KMS-11 (cell line): ENCODE results near the gene RSPRY1.

Source experiments
- H2AFZ ChIP-seq: fragments of 200-600 bp; sonication (generic); 2 replicates; pipeline ENCODE4 v1.6.1; 2016; ENCODE audit warnings: antibody characterized with exemption, mixed run types, low read depth
- H3K27ac ChIP-seq: fragments of 200-600 bp; sonication (generic); 2 replicates; pipeline ENCODE4 v1.6.1; 2016; ENCODE audit warnings: mild to moderate bottlenecking, mixed run types
- H3K27me3 ChIP-seq: fragments of 200-600 bp; sonication (generic); 2 replicates; pipeline ENCODE4 v1.6.1; 2017; ENCODE audit warnings: mild to moderate bottlenecking, low read depth, mixed run types, moderate library complexity; ENCODE audit not compliant: insufficient read depth
- H3K36me3 ChIP-seq: fragments of 200-600 bp; sonication (generic); 2 replicates; pipeline ENCODE4 v1.6.1; 2017; ENCODE audit warnings: mild to moderate bottlenecking, mixed run types; ENCODE audit not compliant: insufficient read depth
- H3K4me1 ChIP-seq: fragments of 200-600 bp; sonication (generic); 2 replicates; pipeline ENCODE4 v1.6.1; 2016; ENCODE audit warnings: mild to moderate bottlenecking, low read depth, mixed run types; ENCODE audit not compliant: poor library complexity, severe bottlenecking
- H3K4me2 ChIP-seq: fragments of 200-600 bp; sonication (generic); 2 replicates; pipeline ENCODE4 v1.7.0; 2016; ENCODE audit warnings: mild to moderate bottlenecking, mixed run types
- H3K4me3 ChIP-seq: fragments of 200-600 bp; sonication (generic); IDR thresholded peaks from 2 replicates; pipeline ENCODE4 v1.6.1; 2017; ENCODE audit warnings: low read depth, low read length, mixed read lengths; ENCODE audit not compliant: insufficient read depth
- H3K79me2 ChIP-seq: fragments of 200-600 bp; sonication (generic); 2 replicates; pipeline ENCODE4 v1.6.1; 2016; ENCODE audit warnings: low read depth, mixed run types; ENCODE audit not compliant: insufficient read depth
- H3K9ac ChIP-seq: fragments of 200-600 bp; sonication (generic); 2 replicates; pipeline ENCODE4 v1.6.1; 2016; ENCODE audit warnings: mild to moderate bottlenecking, mixed run types
- H4K20me1 ChIP-seq: fragments of 200-600 bp; sonication (generic); 2 replicates; pipeline ENCODE4 v1.6.1; 2016; ENCODE audit warnings: mild to moderate bottlenecking, mixed run types; ENCODE audit not compliant: insufficient read depth
- TF ChIP-seq, protein P1 (sequence below): fragments of 200-600 bp; sonication (generic); conservative IDR thresholded peaks from 2 replicates; pipeline ENCODE4 v1.6.1; 2017; ENCODE audit warnings: low read depth, mild to moderate bottlenecking, antibody characterized with exemption, low read length, moderate library complexity, mixed read lengths

Gene RSPRY1

DNA sequence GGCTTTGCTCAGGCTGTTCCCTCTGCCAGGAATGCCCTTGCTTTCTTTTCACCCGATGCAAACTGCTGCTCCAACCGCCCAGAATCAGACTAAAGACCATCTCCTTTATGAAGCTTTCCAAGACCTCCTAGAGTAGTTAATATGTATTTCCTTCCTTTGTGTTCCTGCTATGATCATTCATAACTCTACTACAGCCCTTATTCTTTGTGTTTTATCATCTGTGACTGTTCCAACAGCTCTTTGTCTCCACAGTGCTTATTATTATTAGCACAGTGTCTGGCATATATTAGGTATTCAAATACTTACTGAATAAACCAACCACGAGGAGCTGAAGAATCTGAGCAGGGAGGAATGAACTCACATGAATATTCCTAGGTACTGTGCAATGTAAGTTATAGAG, 7.9 kb upstream of the RSPRY1 start:
- H3K4me3 ChIP-seq = no peak overlapping the region
- no peaks in the 10 kb centered on the region for H3K27me3 ChIP-seq

DNA sequence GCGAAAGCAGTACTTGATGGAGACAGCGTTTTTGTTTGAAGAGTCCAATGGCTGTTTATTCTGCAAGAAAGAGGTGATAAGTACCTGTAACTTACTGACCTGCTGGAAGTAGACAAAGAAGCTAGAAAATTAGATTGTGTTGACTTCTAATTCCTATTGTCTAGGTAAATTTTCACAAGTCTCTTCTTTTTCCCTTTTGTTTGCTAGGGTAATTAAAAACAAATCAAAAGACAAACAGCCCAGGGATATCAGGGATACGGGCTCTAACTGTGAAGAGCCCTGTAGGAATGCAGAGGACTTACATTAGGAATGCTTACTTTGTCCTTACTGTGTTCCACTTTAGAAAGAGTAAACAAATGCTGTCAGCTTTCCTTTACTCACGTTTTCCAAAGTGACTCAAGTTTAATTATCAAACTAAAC, 7.3 kb upstream of the RSPRY1 start:
- H3K79me2 ChIP-seq = peaks cover 36% of the 10 kb centered on the region
- H3K4me2 ChIP-seq = no peak overlapping the region
- no peaks in the 10 kb centered on the region for H4K20me1 ChIP-seq
- H3K27me3 ChIP-seq = no peaks in the 10 kb centered on the region
- H2AFZ ChIP-seq = no peak overlapping the region
- no peaks in the 10 kb centered on the region for H3K36me3 ChIP-seq
- H3K4me3 ChIP-seq = no peak overlapping the region
- H3K27ac ChIP-seq = no peak overlapping the region
- TF ChIP-seq, protein P1, sequence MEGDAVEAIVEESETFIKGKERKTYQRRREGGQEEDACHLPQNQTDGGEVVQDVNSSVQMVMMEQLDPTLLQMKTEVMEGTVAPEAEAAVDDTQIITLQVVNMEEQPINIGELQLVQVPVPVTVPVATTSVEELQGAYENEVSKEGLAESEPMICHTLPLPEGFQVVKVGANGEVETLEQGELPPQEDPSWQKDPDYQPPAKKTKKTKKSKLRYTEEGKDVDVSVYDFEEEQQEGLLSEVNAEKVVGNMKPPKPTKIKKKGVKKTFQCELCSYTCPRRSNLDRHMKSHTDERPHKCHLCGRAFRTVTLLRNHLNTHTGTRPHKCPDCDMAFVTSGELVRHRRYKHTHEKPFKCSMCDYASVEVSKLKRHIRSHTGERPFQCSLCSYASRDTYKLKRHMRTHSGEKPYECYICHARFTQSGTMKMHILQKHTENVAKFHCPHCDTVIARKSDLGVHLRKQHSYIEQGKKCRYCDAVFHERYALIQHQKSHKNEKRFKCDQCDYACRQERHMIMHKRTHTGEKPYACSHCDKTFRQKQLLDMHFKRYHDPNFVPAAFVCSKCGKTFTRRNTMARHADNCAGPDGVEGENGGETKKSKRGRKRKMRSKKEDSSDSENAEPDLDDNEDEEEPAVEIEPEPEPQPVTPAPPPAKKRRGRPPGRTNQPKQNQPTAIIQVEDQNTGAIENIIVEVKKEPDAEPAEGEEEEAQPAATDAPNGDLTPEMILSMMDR = no peak
- H3K9ac ChIP-seq = no peak overlapping the region
- peaks cover 4% of the 10 kb centered on the region for H3K4me1 ChIP-seq

More for the DNA sequence above, 7.9 kb upstream of the RSPRY1 start:
- no peaks in the 10 kb centered on the region for H3K36me3 ChIP-seq
- no peak overlapping the region for H3K4me2 ChIP-seq
- no peak overlapping the region for H3K9ac ChIP-seq
- H2AFZ ChIP-seq = no peak overlapping the region
- peaks cover 30% of the 10 kb centered on the region for H3K79me2 ChIP-seq
- H3K27ac ChIP-seq = no peak overlapping the region
- H3K4me1 ChIP-seq = no peaks in the 10 kb centered on the region
- TF ChIP-seq, protein P1 = no peak
- no peaks in the 10 kb centered on the region for H4K20me1 ChIP-seq

DNA sequence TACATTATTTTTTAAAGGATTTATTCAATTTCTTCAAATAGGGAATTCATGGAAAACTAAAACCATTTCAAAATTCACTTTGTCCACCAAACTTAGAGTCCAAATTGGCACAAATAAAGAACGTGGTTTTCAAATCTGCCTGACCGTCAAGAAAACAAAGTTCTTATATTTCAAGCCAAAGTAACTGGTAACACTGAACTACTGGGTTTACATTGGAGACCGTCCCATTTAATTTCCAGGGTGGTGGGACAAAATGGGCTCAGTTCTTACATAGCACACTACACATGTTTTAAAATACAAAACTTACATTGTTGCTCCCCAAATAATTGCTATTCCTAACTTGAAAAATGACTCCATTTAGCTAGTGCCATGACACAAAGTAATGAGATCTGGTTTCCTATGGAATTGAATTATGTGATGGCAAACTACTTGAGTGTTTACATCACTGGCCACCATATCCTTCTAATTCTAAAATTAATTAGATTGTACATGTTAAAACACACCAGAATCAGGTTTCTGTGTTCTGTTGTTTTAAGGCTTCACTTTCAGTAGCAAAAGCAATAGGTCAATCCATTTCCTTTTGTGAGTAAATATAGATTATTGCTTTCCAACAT, 6.8 kb upstream of the RSPRY1 start:
- TF ChIP-seq, protein P1 = no peak
- Histone ChIP-seq H2AFZ (no peak overlapping the region), H3K36me3 (no peaks in the 10 kb centered on the region), H3K4me2 (no peak overlapping the region), H3K27ac (no peak overlapping the region), H3K4me3 (no peak overlapping the region), H3K9ac (no peak overlapping the region), H3K79me2 (peaks cover 41% of the 10 kb centered on the region), H3K27me3 (no peaks in the 10 kb centered on the region), H3K4me1 (peaks cover 9% of the 10 kb centered on the region), H4K20me1 (no peaks in the 10 kb centered on the region)

DNA sequence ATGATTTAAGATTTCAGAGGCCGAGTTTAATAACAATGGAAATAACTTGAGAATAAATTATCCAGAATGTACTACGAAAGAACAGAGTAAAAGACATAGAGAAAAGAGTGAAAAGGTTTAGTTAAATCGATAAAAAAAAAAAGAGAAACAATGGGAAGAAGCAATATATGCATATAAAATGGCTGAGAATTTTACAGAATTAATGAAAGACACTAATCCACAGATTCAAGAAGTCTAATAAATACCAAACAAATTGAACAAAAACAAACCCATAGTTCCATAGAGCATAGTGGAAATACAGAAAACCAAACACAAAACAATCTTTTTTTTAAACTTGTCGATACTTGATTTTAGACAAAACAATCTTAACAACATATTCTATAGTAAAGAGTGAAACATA, 2.0 kb upstream of the RSPRY1 start:
- Histone ChIP-seq H4K20me1 (no peaks in the 10 kb centered on the region), H3K79me2 (peaks cover 71% of the 10 kb centered on the region), H3K27me3 (no peaks in the 10 kb centered on the region), H3K4me3 (no peak overlapping the region), H2AFZ (no peak overlapping the region), H3K4me1 (peaks cover 26% of the 10 kb centered on the region), H3K36me3 (no peaks in the 10 kb centered on the region), H3K4me2 (peak overlapping the region; percentile 62), H3K9ac (no peak overlapping the region), H3K27ac (no peak overlapping the region)
- TF ChIP-seq, protein P1 = no peak
